Gastrocnemius medialis (tissue), 4 donors: ENCODE data around the gene SCUBE3. TPM values are rescaled to one million over a fixed set of nuclear protein-coding genes. Genes with fewer than 3 reads are reported as not detected.

ENCODE experiments used
- ATAC-seq, 2 donors: fragments of 150-250 bp; one replicate each; pipeline ENCODE4 v1.9.1; 2016
- DNase-seq, 2 donors: peaks; one replicate each; pipeline ENCODE4 v3.0.0-alpha.2; 2019
- H3K27ac ChIP-seq, 4 donors: fragments of 200-600 bp; sonication (generic); 1 replicate in 1 of 4; 2 replicates in 3 of 4; pipeline ENCODE4 v1.5.1; 2016 to 2018; ENCODE audit warnings: mild to moderate bottlenecking in 2 of 4, moderate library complexity in 1 of 4
- H3K27me3 ChIP-seq, 3 donors: fragments of 200-600 bp; sonication (generic) in 2 of 3; 1 replicate in 1 of 3; 2 replicates in 2 of 3; pipeline versions ENCODE4 v1.5.1 to v1.6.0; 2016 to 2019; ENCODE audit warnings: mild to moderate bottlenecking in 1 of 3, moderate library complexity in 1 of 3
- H3K36me3 ChIP-seq, 2 donors: fragments of 200-600 bp; sonication (generic) in 1 of 2; one replicate each; pipeline ENCODE4 v1.5.1; 2017 to 2018
- H3K4me1 ChIP-seq, 2 donors: fragments of 200-600 bp; sonication (generic) in 1 of 2; one replicate each; pipeline ENCODE4 v1.5.1; 2016 to 2017; ENCODE audit warnings: mild to moderate bottlenecking in 2 of 2
- H3K4me3 ChIP-seq, 4 donors: fragments of 200-600 bp; sonication (generic) in 3 of 4; 1 replicate in 1 of 4; 2 replicates in 3 of 4; pipeline ENCODE4 v1.5.1; 2016 to 2019; ENCODE audit warnings: mild to moderate bottlenecking in 2 of 4
- H3K9me3 ChIP-seq, 3 donors: fragments of 200-600 bp; sonication (generic) in 2 of 3; 1 replicate in 1 of 3; 2 replicates in 2 of 3; pipeline ENCODE4 v1.5.1; 2016 to 2019
- POLR2A ChIP-seq, 2 donors: fragments of 450-650 bp; IDR thresholded peaks; one replicate each; pipeline ENCODE4 v1.6.1; 2017; ENCODE audit warnings: antibody characterized with exemption in 2 of 2, mild to moderate bottlenecking in 2 of 2, moderate library complexity in 2 of 2
- in situ Hi-C, 4 donors: fragments of 200-750 bp; cut with MboI; loops; one replicate each; pipeline versions ENCODE4 v1.15.0 to v1.8.0; 2017; ENCODE audit warnings: low sequenced_read_pairs in 4 of 4
- intact Hi-C: fragments of 100-400 bp; cut with DNase I; formaldehyde crosslinking; loops from one replicate; pipeline ENCODE4 v1.15.1; 2023; ENCODE audit warnings: low total_unique reads
- total RNA-seq, 4 donors: library from RNA; depleted of rRNA; stranded (reverse); fragments of >200 nt; gene quantifications; one replicate each; pipeline versions ENCODE4 v1.1.0 to v1.2.3, GENCODE V29; 2016
- TF ChIP-seq, protein P1 (sequence below), 5 experiments: fragments of 450-650 bp in 3 of 5; fragments of 200-600 bp in 2 of 5; sonication (generic) in 2 of 5; IDR thresholded peaks in 4 of 5; conservative IDR thresholded peaks in 1 of 5; 1 replicate in 4 of 5; 2 replicates in 1 of 5; pipeline ENCODE4 v1.5.1; 2016 to 2019; ENCODE audit warnings: antibody characterized with exemption in 5 of 5, mild to moderate bottlenecking in 3 of 5, moderate library complexity in 3 of 5

Gene SCUBE3
- total RNA-seq, 4 donors from 2014 or later = 0.05 to 0.07 TPM; not detected in 2

GRCh38 chr6:35220711-35221110 lies 7.0 kb downstream of the SCUBE3 start:
- intact Hi-C loops = no loop called here
- TF ChIP-seq, protein P1, sequence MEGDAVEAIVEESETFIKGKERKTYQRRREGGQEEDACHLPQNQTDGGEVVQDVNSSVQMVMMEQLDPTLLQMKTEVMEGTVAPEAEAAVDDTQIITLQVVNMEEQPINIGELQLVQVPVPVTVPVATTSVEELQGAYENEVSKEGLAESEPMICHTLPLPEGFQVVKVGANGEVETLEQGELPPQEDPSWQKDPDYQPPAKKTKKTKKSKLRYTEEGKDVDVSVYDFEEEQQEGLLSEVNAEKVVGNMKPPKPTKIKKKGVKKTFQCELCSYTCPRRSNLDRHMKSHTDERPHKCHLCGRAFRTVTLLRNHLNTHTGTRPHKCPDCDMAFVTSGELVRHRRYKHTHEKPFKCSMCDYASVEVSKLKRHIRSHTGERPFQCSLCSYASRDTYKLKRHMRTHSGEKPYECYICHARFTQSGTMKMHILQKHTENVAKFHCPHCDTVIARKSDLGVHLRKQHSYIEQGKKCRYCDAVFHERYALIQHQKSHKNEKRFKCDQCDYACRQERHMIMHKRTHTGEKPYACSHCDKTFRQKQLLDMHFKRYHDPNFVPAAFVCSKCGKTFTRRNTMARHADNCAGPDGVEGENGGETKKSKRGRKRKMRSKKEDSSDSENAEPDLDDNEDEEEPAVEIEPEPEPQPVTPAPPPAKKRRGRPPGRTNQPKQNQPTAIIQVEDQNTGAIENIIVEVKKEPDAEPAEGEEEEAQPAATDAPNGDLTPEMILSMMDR (IDR thresholded peaks at IDR 0.05 in 4 of 5, conservative IDR thresholded peaks at IDR 0.05 in 1 of 5) = no peak
- no peak for TF ChIP-seq POLR2A (IDR thresholded peaks at IDR 0.05)

DNA sequence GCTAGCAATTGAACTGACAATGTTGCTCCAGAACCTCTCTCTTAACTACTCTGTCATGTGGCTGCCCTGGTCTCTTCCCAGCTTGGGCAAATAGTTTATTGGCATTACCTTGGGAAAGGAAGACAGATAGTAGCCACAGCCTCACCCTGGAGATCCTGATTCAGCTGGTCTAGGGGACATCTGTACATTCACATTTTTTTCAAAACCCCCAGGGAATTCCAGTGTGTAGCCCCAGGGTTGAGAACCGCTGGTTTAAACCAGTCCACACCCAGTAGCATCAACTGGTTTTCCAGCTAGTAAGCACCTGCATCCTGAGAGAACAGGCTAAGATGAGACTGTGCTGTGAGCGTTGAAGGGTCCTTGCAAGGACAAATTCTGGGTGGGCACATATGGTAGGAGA lies 9.6 kb downstream of the SCUBE3 start:
- H3K9me3 ChIP-seq = no peaks in the 10 kb centered on the region
- no peaks in the 10 kb centered on the region for H3K4me1 ChIP-seq
- DNase-seq (no peak), ATAC-seq (no peak)
- H3K27ac ChIP-seq = no peak overlapping the region
- peaks cover 0 to 5% (median 3%) of the 10 kb centered on the region in 3 donors for H3K27me3 ChIP-seq
- no peak overlapping the region for H3K4me3 ChIP-seq
- intact Hi-C loops = no loop called here
- in situ Hi-C loops = no loop called here
- no peaks in the 10 kb centered on the region for H3K36me3 ChIP-seq
- TF ChIP-seq POLR2A (IDR thresholded peaks at IDR 0.05) = no peak
- TF ChIP-seq, protein P1 (IDR thresholded peaks at IDR 0.05 in 4 of 5, conservative IDR thresholded peaks at IDR 0.05 in 1 of 5) = no peak

More at GRCh38 chr6:35220711-35221110, 7.0 kb downstream of the SCUBE3 start:
- no peak overlapping the region for H3K27ac ChIP-seq
- DNase-seq (no peak), ATAC-seq (no peak)
- H3K4me3 ChIP-seq = no peak overlapping the region
- H3K9me3 ChIP-seq = no peaks in the 10 kb centered on the region
- H3K4me1 ChIP-seq = no peaks in the 10 kb centered on the region
- in situ Hi-C loops = no loop called here
- H3K27me3 ChIP-seq = peaks cover 10 to 24% (median 21%) of the 10 kb centered on the region in 3 donors
- H3K36me3 ChIP-seq = no peaks in the 10 kb centered on the region

- H3K36me3 ChIP-seq = no peaks in the 10 kb centered on the region
- DNase-seq = no peak
- TF ChIP-seq, protein P1 (IDR thresholded peaks at IDR 0.05 in 4 of 5, conservative IDR thresholded peaks at IDR 0.05 in 1 of 5) = no peak
- no peak for TF ChIP-seq POLR2A (IDR thresholded peaks at IDR 0.05)
- in situ Hi-C loops (loop anchor here in 2 of 4 donors (25.0 kb wide), 1 partner anchor 237 kb away; no protein-coding TSS in a partner anchor), intact Hi-C loops (no loop called here)
- no peaks in the 10 kb centered on the region for H3K27me3 ChIP-seq
- no peaks in the 10 kb centered on the region for H3K4me1 ChIP-seq
- H3K9me3 ChIP-seq = no peaks in the 10 kb centered on the region
- no peak overlapping the region for H3K4me3 ChIP-seq
- no peak overlapping the region for H3K27ac ChIP-seq
- ATAC-seq = no peak
Observed at GRCh38 chr6:35224720-35225119, 11.0 kb downstream of the SCUBE3 start.

- no peaks in the 10 kb centered on the region for H3K9me3 ChIP-seq
- H3K4me1 ChIP-seq = no peaks in the 10 kb centered on the region
- H3K36me3 ChIP-seq = no peaks in the 10 kb centered on the region
- H3K4me3 ChIP-seq = no peak overlapping the region
- TF ChIP-seq, protein P1 (IDR thresholded peaks at IDR 0.05 in 4 of 5, conservative IDR thresholded peaks at IDR 0.05 in 1 of 5) = no peak
- TF ChIP-seq POLR2A (IDR thresholded peaks at IDR 0.05) = no peak
- intact Hi-C loops = no loop called here
- DNase-seq (no peak), ATAC-seq (no peak)
- in situ Hi-C loops = loop anchor here in 2 of 4 donors (25.0 kb wide), 1 partner anchor 241 kb away; no protein-coding TSS in a partner anchor
- no peak overlapping the region for H3K27ac ChIP-seq
- H3K27me3 ChIP-seq = no peaks in the 10 kb centered on the region
Observed at GRCh38 chr6:35228481-35228880, 14.7 kb downstream of the SCUBE3 start.

DNA sequence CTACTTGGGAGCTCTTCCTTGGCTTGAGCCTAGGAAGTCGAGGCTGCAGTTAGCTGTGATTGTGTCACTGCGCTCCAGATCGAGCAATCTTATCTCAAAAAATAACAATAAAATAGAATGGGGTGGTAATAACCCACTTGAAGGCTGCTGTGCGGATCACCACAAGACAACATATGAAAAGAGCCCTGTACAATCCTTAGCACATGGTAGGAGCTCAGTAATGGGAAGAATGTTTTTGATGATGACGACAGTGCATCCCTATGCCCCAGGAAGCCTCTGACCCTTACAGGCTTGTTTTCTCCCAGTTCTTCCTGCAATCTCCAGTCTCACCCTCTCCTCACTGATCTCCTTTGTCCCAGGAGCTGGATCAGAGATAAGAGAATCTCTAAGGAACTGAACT lies 15.5 kb downstream of the SCUBE3 start:
- no peak for TF ChIP-seq POLR2A (IDR thresholded peaks at IDR 0.05)
- TF ChIP-seq, protein P1 (IDR thresholded peaks at IDR 0.05 in 4 of 5, conservative IDR thresholded peaks at IDR 0.05 in 1 of 5) = no peak
- Histone ChIP-seq H3K27ac (no peak overlapping the region), H3K4me3 (no peak overlapping the region), H3K27me3 (no peaks in the 10 kb centered on the region), H3K36me3 (no peaks in the 10 kb centered on the region), H3K4me1 (no peaks in the 10 kb centered on the region), H3K9me3 (no peaks in the 10 kb centered on the region)
- no peak for DNase-seq
- ATAC-seq = no peak
- intact Hi-C loops (no loop called here), in situ Hi-C loops (loop anchor here in 2 of 4 donors (25.0 kb wide), 1 partner anchor 242 kb away; no protein-coding TSS in a partner anchor)
